HG03039 (cell line): ENCODE measurements around the gene LRCH1.

Experiments used
- ATAC-seq: cut with Tn5 transposase; IDR thresholded peaks from one replicate; pipeline ENCODE4 v1.9.1; 2021; ENCODE audit warnings: mild to moderate bottlenecking, moderate library complexity; ENCODE audit not compliant: unreplicated experiment

LRCH1 gene

GRCh38 chr13:46783504-46783903, 230.5 kb downstream of the LRCH1 start:
- no peak for ATAC-seq

DNA sequence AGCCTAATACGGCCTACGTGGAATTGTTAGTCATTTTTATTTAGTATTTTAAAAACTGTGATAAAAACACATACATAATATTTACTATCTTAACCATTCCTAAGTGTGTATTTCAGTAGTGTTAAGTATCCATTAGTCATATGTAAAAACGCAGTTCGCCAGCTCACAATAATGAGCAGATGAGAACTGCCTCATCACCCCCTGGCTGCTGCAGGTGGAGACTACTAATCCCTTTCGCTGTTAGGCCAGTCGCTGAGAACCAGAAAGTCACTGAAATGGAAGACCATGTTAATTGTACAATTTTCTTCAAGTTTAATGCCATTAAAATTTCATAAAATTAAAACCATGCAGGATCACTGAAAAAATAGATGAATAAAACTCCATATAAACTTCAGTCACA, 242.4 kb downstream of the LRCH1 start:
- no peak for ATAC-seq

DNA sequence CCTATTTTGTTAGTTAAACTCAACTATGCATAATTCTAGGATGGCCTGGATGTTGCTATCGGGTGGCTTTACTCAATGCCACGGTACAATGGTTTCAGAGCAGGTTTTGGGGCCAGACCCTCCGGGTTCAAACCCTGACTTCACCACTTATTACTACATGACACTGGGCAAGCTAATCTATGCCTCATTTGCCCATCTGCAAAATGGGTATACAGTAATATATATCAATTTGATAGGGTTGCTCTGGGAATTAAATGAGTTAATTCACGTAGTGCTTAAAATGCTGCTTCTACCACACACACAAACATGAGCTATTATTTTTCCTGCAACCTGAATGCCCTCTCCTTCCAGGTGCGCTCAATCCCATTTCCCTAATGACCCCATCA, 243.2 kb downstream of the LRCH1 start:
- ATAC-seq: no peak

GRCh38 chr13:46796515-46797474, 243.8 kb downstream of the LRCH1 start, which contains the start of gene ESD:
Gene ESD (minus strand): TSS chr13:46797161. CDS start chr13:46791413, 5,748 bp downstream.
- peak; percentile 87 for ATAC-seq

GRCh38 chr13:46797501-46798237, 244.7 kb downstream of the LRCH1 start:
- no peak for ATAC-seq

DNA sequence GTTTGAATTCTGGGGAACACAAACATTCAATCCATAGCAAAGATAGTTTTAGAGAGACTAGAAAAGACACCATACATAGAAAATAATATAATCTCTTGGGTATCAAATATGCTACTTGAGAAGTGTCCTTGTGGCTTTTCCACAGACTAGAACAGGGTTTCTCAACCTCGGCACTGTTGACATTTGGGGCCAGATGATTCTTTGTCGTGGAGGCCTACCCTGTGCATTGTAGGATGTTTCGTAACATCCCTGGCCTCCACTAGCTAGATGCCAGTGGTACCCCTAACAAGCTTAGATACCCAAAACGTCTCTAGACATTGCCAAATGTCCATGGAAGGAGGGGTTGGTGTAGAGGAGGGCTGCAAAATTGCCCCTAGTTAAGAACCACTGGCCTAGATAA, 246.2 kb downstream of the LRCH1 start:
- ATAC-seq: no peak

DNA sequence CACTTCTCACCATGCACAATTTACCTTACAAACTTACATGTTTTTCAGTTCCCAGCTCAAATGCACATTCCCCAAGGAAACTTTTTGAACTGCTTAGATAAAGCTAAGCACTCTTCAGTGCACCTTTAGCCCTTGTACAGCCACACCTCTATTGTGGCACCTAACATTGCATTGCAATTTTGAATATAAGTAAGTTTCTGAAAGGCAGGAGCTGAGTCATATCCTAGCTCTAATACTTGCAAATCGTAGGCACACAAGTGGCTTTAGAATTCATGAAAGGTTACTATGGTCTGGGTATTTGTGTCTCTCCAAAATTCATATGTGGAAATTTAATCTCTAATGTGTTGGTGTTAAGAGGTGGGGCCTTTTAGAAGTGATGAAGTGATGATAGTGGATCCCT, 248.9 kb downstream of the LRCH1 start:
- no peak for ATAC-seq
